HCT116 (cell line): ENCODE measurements around the gene METTL24. TPM values are rescaled to one million over a fixed set of nuclear protein-coding genes. Genes with fewer than 3 reads are reported as not detected.

Experiments
- ATAC-seq: fragments of 200-7000 bp; cut with Tn5 transposase; 2 replicates; pipeline ENCODE4 v1.9.1; 2020; ENCODE audit warnings: mild to moderate bottlenecking, moderate library complexity
- BruUV-seq: library from RNA; stranded (reverse); fragments of 400-500 nt; replicated peaks from 2 replicates; lab custom pipeline; 2021; lab: Mats Ljungman, UMichigan
- CTCF ChIA-PET: fragments of 300-600 bp; sonication (Branson Sonifier 250); formaldehyde crosslinking; loops from one replicate; lab custom pipeline; 2021; ENCODE audit warnings: antibody characterized with exemption; lab: Charles Lee
- POLR2A ChIA-PET: fragments of 300-600, 350-600 bp; sonication (Branson Sonifier 250); formaldehyde crosslinking; loops from one replicate; lab custom pipeline; 2021; ENCODE audit warnings: antibody characterized with exemption; lab: Charles Lee
- RAD21 ChIA-PET, 2 experiments: fragments of 300-600 bp; sonication (Branson Sonifier 250); formaldehyde crosslinking; loops; one replicate each; lab custom pipeline; 2023; ENCODE audit warnings: low total read pairs in 2 of 2; ENCODE audit not compliant: uncharacterized antibody in 2 of 2, unreplicated experiment in 2 of 2, low non-redundant PET in 1 of 2; lab: Charles Lee
- DNase-seq: peaks from one replicate; pipeline ENCODE4 v3.0.0-alpha.2; 2010; ENCODE audit warnings: low read depth, low spot score
- H2AFZ ChIP-seq: fragments of 200-600 bp; shearing (Covaris generic), sonication (generic); 2 replicates; pipeline ENCODE4 v1.6.1; 2017; ENCODE audit warnings: low read depth, mixed run types, mixed read lengths, antibody characterized with exemption, low read length; ENCODE audit not compliant: poor library complexity, severe bottlenecking
- H3K27ac ChIP-seq: 2 replicates; pipeline ENCODE4 v1.5.1; 2012; ENCODE audit warnings: low read depth, low read length
- H3K27me3 ChIP-seq: fragments of 200-600 bp; sonication (generic); 2 replicates; pipeline ENCODE4 v1.6.1; 2016; ENCODE audit warnings: mixed run types, low read length, mixed read lengths; ENCODE audit not compliant: insufficient read depth
- H3K36me3 ChIP-seq, 2 experiments: fragments of 200-500 bp in 1 of 2; fragments of 200-600 bp in 1 of 2; sonication (Bioruptor generic) in 1 of 2; sonication (generic) in 1 of 2; 2 replicates each; pipeline versions ENCODE4 v1.5.1 to v1.6.1; 2014 to 2016; ENCODE audit warnings: low read length in 2 of 2, inconsistent platforms in 1 of 2, mixed read lengths in 1 of 2, mixed run types in 1 of 2; ENCODE audit not compliant: insufficient read depth in 2 of 2, control insufficient read depth in 1 of 2
- H3K4me1 ChIP-seq, 2 experiments: fragments of 200-600 bp in 1 of 2; sonication (generic) in 1 of 2; 2 replicates each; pipeline versions ENCODE4 v1.5.1 to v1.6.1; 2012 to 2017; ENCODE audit warnings: low read length in 2 of 2, inconsistent platforms in 1 of 2, mild to moderate bottlenecking in 1 of 2, mixed read lengths in 1 of 2, mixed run types in 1 of 2, moderate library complexity in 1 of 2; ENCODE audit not compliant: insufficient read depth in 2 of 2, control insufficient read depth in 1 of 2
- H3K4me2 ChIP-seq: fragments of 200-600 bp; sonication (generic); 2 replicates; pipeline ENCODE4 v1.6.1; 2017; ENCODE audit warnings: mixed run types, low read length, mixed read lengths
- H3K4me3 ChIP-seq, 2 experiments: fragments of 200-600 bp in 1 of 2; sonication (generic) in 1 of 2; replicated peaks in 1 of 2; 2 replicates each; pipeline ENCODE4 v1.5.1; 2011 to 2016; ENCODE audit warnings: low read length in 2 of 2, control low read depth in 1 of 2, low read depth in 1 of 2, mild to moderate bottlenecking in 1 of 2, mixed read lengths in 1 of 2, mixed run types in 1 of 2
- H3K79me2 ChIP-seq: fragments of 200-600 bp; sonication (generic); 2 replicates; pipeline ENCODE4 v1.6.1; 2017; ENCODE audit warnings: mild to moderate bottlenecking, mixed run types, low read length, moderate library complexity, mixed read lengths; ENCODE audit not compliant: insufficient read depth
- H3K9ac ChIP-seq: fragments of 200-600 bp; sonication (generic); 2 replicates; pipeline ENCODE4 v1.6.1; 2016; ENCODE audit warnings: low read length, mixed read lengths
- H3K9me2 ChIP-seq: fragments of 200-600 bp; sonication (generic), shearing (Covaris generic); 2 replicates; pipeline ENCODE4 v1.6.1; 2017; ENCODE audit warnings: mixed run types, mild to moderate bottlenecking, moderate library complexity; ENCODE audit not compliant: insufficient read depth
- H3K9me3 ChIP-seq, 2 experiments: fragments of 200-500 bp in 1 of 2; fragments of 200-600 bp in 1 of 2; sonication (Bioruptor generic) in 1 of 2; sonication (generic) in 1 of 2; 2 replicates each; pipeline ENCODE4 v1.6.1; 2014 to 2017; ENCODE audit warnings: low read length in 2 of 2, mixed read lengths in 2 of 2, inconsistent platforms in 1 of 2, low read depth in 1 of 2, mild to moderate bottlenecking in 1 of 2, mixed run types in 1 of 2, moderate library complexity in 1 of 2; ENCODE audit not compliant: control insufficient read depth in 1 of 2, insufficient read depth in 1 of 2
- H4K20me1 ChIP-seq: fragments of 200-600 bp; sonication (generic), shearing (Covaris generic); 2 replicates; pipeline ENCODE4 v1.6.1; 2017; ENCODE audit warnings: mixed run types, mild to moderate bottlenecking, moderate library complexity; ENCODE audit not compliant: insufficient read depth
- ATF3 ChIP-seq: IDR thresholded peaks from 2 replicates; pipeline ENCODE4 v1.6.1; 2012
- CBX3 ChIP-seq: IDR thresholded peaks from 2 replicates; pipeline ENCODE4 v1.6.1; 2012; ENCODE audit warnings: low read depth
- CEBPB ChIP-seq: IDR thresholded peaks from 2 replicates; pipeline ENCODE4 v1.6.1; 2012; ENCODE audit warnings: low read depth
- EGR1 ChIP-seq: IDR thresholded peaks from 2 replicates; pipeline ENCODE4 v1.6.1; 2012; ENCODE audit warnings: low read depth
- EZH2phosphoT487 ChIP-seq: fragments of 200-600 bp; IDR thresholded peaks from 2 replicates; pipeline ENCODE4 v1.6.1; 2018; ENCODE audit warnings: antibody characterized with exemption, borderline replicate concordance
- FOSL1 ChIP-seq: IDR thresholded peaks from 2 replicates; pipeline ENCODE4 v1.6.1; 2012; ENCODE audit warnings: low read depth
- MAX ChIP-seq: IDR thresholded peaks from 2 replicates; pipeline ENCODE4 v1.6.1; 2012
- POLR2AphosphoS5 ChIP-seq: IDR thresholded peaks from 2 replicates; pipeline ENCODE4 v1.6.1; 2011; ENCODE audit warnings: mild to moderate bottlenecking, low read depth, low read length, moderate library complexity
- RAD21 ChIP-seq: IDR thresholded peaks from 2 replicates; pipeline ENCODE4 v1.6.1; 2012; ENCODE audit warnings: low read depth, mild to moderate bottlenecking
- REST ChIP-seq: IDR thresholded peaks from 2 replicates; pipeline ENCODE4 v1.6.1; 2012; ENCODE audit warnings: low read depth
- SIN3A ChIP-seq: IDR thresholded peaks from 2 replicates; pipeline ENCODE4 v1.6.1; 2012; ENCODE audit warnings: low read depth
- SRF ChIP-seq: IDR thresholded peaks from 2 replicates; pipeline ENCODE4 v1.6.1; 2012; ENCODE audit warnings: low read depth
- TCF7L2 ChIP-seq: IDR thresholded peaks from 2 replicates; pipeline ENCODE4 v1.7.0; 2011; ENCODE audit warnings: borderline replicate concordance, inconsistent platforms; ENCODE audit not compliant: insufficient read depth, insufficient read length; ENCODE audit errors: extremely low read depth
- YY1 ChIP-seq: IDR thresholded peaks from 2 replicates; pipeline ENCODE4 v1.6.1; 2011; ENCODE audit warnings: low read length, low read depth, moderate library complexity, mild to moderate bottlenecking; ENCODE audit not compliant: insufficient replicate concordance; ENCODE audit errors: extremely low read depth
- ZFX ChIP-seq: fragments of 450-650 bp; IDR thresholded peaks from 2 replicates; pipeline ENCODE4 v1.6.1; 2017
- ZNF274 ChIP-seq: fragments of 200-500 bp; sonication (Bioruptor generic); IDR thresholded peaks from 2 replicates; pipeline ENCODE4 v1.6.1; 2014; ENCODE audit warnings: mild to moderate bottlenecking, low read depth, low read length, inconsistent platforms
- intact Hi-C: fragments of 100-400 bp; cut with micrococcal nuclease; formaldehyde crosslinking; loops from 2 replicates; pipeline ENCODE4 v1.10.0; 2022
- total RNA-seq: library from RNA; stranded (reverse); gene quantifications from one replicate; pipeline ENCODE4 v1.2.1, GENCODE V29; 2021; ENCODE audit not compliant: unreplicated experiment

METTL24 gene
- total RNA-seq, 1 experiment from 2014 or later: not detected

- H4K20me1 ChIP-seq: no peaks in the 10 kb centered on the region
- H3K9ac ChIP-seq: no peak overlapping the region
- no peaks in the 10 kb centered on the region for H3K9me3 ChIP-seq
- TF ChIP-seq RAD21: no peak
- TF ChIP-seq EZH2phosphoT487: no peak
- RAD21 ChIA-PET: no interaction called here
- intact Hi-C loops: no loop called here
- no peaks in the 10 kb centered on the region for H3K27me3 ChIP-seq
- H3K4me1 ChIP-seq: no peaks in the 10 kb centered on the region
- POLR2A ChIA-PET: no interaction called here
- DNase-seq (no peak), ATAC-seq (no peak)
- no peak overlapping the region for H2AFZ ChIP-seq
- CTCF ChIA-PET: interaction anchor here (1.6 kb wide), 1 partner anchor 12 kb away, joined by 9 read pairs; no protein-coding TSS in a partner anchor
- H3K79me2 ChIP-seq: no peaks in the 10 kb centered on the region
- H3K9me2 ChIP-seq: no peaks in the 10 kb centered on the region
- no peak overlapping the region for H3K4me2 ChIP-seq
- H3K27ac ChIP-seq: no peak overlapping the region
- H3K4me3 ChIP-seq: no peak overlapping the region
- no TSS peak for BruUV-seq
- no peaks in the 10 kb centered on the region for H3K36me3 ChIP-seq
Observed at GRCh38 chr6:110353457-110354001, 4.6 kb downstream of the METTL24 start.

GRCh38 chr6:110352563-110353262, 5.4 kb downstream of the METTL24 start:
- no peaks in the 10 kb centered on the region for H3K9me2 ChIP-seq
- intact Hi-C loops: no loop called here
- ATAC-seq: no peak
- H3K9ac ChIP-seq: no peak overlapping the region
- H3K4me3 ChIP-seq: no peak overlapping the region
- ChIA-PET POLR2A (no interaction called here), RAD21 (no interaction called here), CTCF (no interaction called here)
- H3K4me2 ChIP-seq: no peak overlapping the region
- H3K4me1 ChIP-seq: no peaks in the 10 kb centered on the region
- H2AFZ ChIP-seq: no peak overlapping the region
- no TSS peak for BruUV-seq
- no peaks in the 10 kb centered on the region for H3K79me2 ChIP-seq
- no peaks in the 10 kb centered on the region for H4K20me1 ChIP-seq
- H3K27ac ChIP-seq: no peak overlapping the region
- no peak for DNase-seq
- no peaks in the 10 kb centered on the region for H3K9me3 ChIP-seq
- H3K36me3 ChIP-seq: no peaks in the 10 kb centered on the region
- no peaks in the 10 kb centered on the region for H3K27me3 ChIP-seq
- TF ChIP-seq RAD21 (no peak), SIN3A (no peak), CBX3 (no peak), REST (no peak), CEBPB (no peak), ATF3 (no peak), ZFX (no peak), EGR1 (no peak), YY1 (no peak), ZNF274 (no peak), MAX (no peak), POLR2AphosphoS5 (no peak), SRF (no peak), TCF7L2 (no peak), FOSL1 (no peak)
